Left forelimb (tissue), 1 donor: ENCODE measurements around the gene SART1.

Source experiments
- DNase-seq: peaks from one replicate; pipeline ENCODE4 v3.0.0-alpha.2; 2018; ENCODE audit warnings: low spot score

Gene SART1

DNA sequence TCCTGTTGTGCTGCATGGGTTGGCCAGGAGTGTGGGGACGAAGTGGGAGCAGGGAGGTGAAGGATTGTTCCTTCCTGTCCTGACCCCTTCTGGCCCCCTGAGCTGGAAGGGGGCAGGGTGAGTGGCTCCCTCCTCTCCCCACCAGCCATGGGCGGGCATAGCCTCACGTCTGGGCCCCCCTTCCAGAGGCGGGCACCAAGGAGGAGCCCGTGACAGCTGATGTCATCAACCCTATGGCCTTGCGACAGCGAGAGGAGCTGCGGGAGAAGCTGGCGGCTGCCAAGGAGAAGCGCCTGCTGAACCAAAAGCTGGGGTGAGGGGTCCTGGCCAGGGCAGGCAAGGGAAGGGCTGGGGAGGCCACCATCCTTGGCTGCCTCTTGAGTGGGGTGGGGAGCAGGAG lies 3.4 kb downstream of the SART1 start:
- DNase-seq: no peak

GRCh38 chr11:65965986-65966762 lies 4.6 kb downstream of the SART1 start:
- no peak for DNase-seq

- no peak for DNase-seq
These were observed 5.9 kb downstream of the SART1 start for GRCh38 chr11:65967329-65967934.

DNA sequence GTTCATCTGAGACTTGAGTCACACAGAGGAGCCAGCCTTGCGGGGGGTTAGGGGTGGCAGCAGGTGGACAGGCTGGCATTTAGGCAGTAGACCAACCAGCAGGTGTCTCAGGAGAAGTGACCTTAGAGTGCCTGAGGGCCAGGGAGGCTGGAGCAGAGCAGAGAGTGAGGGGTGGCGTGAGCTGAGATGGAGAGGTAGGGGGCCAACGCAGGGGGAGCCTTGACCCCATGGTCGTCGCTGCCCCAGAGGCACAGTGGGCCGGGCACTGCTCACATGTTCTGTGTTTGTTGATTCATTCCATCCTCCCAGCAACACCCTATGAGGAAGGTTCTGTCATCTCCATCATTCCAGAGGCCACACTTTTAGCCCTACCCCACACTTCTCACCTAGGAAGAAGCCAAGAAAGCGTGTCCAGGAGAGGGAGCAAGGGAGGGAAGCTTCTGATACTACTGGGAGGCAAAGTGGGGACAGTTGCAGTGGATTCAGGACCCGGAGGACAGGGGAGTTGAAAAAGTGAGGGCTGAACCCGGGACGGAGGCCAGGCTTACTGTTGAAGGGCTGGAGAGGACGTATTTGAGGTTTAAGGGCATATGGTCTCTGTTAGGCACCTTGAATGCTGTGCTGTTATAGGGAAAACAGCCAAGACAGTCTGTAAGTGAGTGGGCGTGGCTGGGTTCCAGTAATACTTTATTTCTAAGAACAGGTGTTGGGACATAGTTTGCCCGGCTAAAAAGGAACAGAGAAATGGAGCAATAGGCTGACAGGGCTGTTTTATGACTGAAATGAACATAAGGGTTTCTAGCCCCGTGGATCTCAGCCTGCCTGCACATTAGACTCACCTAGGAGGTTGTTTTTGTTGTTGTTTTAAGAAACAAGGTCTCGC lies 7.3 kb downstream of the SART1 start:
- no peak for DNase-seq

GRCh38 chr11:65972116-65972515 lies 10.6 kb downstream of the SART1 start:
- DNase-seq: no peak

GRCh38 chr11:65973439-65974110 lies 12.0 kb downstream of the SART1 start:
- DNase-seq: no peak

DNA sequence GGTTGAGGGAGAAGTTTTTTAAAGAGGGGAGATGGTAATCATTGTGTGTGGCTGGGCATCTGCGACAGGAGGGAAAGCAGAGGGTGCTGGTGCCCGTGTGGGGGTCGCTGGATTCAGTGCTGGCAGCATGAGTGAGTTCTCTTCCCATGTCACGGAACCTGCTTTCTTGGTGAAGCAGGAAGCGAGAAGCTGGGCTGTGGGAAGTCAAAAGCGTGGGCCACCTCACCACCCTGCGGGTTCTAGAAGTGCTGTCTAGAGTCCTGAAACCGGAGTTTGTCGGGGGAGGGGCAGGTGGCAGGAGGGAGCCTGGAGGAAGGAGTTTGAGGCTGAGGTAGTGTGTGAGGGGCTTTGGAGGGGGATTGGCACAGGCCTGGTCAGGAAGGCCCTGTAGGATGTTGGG lies 14.2 kb downstream of the SART1 start:
- no peak for DNase-seq

- no peak for DNase-seq
These were observed 15.0 kb downstream of the SART1 start for GRCh38 chr11:65976216-65977176.

- no peak for DNase-seq
These were observed 16.3 kb downstream of the SART1 start for GRCh38 chr11:65977621-65978390.

DNA sequence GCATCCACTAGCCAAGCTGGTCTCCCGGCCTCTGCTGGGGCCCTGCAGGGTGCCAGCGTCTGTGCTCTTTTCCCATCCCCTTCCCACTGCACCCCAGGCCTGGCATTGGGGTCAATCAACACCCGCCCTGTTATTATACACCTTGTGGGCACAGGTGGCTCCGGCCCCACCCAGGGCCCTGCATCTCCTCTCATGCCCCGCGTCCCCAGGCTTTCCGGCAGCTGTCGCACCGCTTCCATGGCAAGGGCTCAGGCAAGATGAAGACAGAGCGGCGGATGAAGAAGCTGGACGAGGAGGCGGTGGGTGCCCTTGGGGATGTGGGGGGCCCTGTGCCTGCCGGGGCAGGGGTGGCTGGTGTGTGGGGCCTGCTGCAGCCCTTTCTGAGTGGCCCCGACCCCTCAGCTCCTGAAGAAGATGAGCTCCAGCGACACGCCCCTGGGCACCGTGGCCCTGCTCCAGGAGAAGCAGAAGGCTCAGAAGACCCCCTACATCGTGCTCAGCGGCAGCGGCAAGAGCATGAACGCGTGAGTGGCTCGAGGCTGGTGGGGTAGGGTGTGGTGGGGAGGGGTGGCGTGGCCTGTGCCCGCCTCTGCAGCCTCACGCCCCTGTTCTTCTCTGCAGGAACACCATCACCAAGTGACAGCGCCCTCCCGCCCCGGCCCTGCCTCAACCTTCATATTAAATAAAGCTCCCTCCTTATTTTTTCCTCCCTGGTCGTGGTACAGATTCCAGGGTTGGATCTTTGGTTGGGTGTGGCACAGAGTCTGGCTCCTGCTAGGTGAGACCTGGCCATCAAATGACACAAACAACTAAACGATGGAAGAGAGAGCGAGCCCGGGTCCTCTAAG lies 17.1 kb downstream of the SART1 start:
- DNase-seq: no peak

DNA sequence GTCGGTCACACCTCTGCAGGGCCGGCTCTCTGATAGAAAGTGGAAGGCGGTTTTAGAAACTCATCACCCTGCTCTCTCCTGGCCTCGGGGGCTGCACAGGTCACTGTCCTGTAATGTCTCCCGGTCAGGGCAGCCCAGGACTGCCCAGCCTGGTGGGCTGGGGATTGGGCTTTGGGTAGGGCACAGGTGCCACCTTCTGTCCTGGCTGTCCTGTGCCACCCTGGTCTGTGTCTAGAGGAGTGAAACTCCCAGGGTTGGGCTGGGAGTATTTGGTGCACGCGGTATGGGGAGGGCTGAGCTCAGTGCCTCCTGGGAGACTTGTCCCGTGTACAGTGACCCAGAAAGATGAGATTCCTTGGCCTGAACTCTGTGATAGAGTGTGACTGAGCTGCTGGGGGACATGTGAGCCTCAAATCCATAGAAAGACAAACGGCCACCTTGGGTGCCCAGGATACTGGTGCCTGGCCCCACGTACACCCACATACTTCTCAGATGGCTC lies 17.8 kb downstream of the SART1 start:
- no peak for DNase-seq

- no peak for DNase-seq
These were observed 19.7 kb downstream of the SART1 start for GRCh38 chr11:65981101-65981740.

DNA sequence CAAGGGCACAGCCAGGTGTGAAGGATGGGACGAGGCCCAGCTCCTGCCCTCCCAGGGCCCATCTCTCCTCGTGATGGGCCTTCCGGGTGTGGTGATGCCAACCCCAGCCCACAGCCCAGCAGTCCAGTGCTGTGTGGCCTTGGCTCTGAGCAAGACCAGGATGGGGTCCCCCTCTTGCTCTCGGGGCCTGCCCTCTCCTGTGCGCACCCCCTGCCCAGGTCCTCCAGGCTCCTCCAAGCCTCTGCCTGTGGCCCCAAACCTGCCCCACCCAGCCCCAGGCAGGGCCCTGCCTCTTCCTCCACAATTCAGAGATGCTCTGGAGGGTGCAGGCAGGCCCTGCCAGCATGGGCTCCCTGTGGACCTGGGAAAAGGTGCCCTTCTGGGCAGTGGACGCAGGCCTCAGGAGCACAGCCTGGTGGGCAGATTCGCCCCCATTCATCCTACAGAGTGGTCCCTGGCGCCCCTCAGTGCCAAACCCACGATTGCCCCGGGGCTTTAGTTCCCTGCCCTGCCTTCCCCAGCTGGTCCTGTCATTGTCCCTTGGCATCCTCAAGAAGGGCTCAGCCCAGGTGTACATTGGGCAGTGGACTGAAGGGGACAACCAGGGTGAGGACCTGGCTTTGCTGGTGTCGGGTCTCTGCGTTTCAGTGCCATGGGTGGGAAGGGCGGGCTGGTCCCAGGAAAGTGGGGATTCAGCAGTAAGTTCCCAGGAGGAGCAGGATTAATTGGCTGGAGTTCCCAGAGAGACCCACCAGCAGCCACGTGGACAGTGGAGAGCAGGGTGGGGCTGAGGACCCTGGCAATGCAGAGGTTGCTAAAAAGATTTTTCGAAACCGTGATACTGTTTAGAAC lies 20.7 kb downstream of the SART1 start:
- no peak for DNase-seq

- DNase-seq: no peak
These were observed 21.5 kb downstream of the SART1 start for GRCh38 chr11:65982824-65983588.

DNA sequence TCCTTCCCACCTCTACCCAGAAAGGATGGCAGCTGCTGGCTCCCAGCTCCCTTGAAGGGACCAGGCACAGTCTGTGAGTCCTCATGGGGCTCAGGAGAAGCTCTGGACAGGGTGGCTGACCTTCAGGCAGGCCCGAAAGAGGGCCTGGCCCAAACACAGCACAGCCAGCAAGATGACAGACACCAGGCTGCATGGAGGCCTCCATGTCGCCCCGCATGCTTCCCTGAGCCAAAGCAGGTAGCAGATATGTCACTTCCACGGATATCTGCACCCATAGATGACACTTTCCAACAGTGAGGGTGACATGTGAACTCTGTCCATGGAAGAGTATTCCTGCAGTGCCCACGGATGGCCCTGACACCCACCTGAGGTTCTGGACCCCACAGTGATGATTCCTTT lies 22.1 kb downstream of the SART1 start:
- DNase-seq: no peak

DNA sequence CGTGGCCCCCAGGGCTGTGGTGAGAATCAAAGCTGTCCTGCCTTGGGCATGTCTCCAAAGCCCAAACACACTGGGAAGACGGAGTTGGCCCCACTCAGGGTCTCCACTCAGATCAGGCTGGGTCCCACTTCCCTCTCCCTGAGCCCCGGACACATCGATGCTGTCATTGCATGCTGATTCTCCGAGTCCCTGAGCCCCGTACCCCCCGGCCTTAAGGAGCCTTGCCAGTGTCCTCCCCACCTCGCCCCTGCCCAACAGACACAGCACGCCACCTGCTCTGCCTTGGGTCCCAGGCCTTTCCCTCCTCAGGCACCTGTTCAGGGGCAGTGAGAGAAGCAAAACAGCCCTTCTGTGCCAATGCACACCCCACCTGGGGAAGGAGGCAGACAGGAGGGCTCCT lies 25.8 kb downstream of the SART1 start:
- no peak for DNase-seq
